Fibroblast of peridontal ligament (primary cell): ENCODE measurements around the gene LACC1.

ENCODE experiments used
- DNase-seq: peaks from one replicate; pipeline ENCODE4 v3.0.0-alpha.2; 2010; ENCODE audit errors: extremely low read depth

The LACC1 gene

GRCh38 chr13:43879755-43880181 lies at the start of gene LACC1:
Gene LACC1 (plus strand): TSS chr13:43879904. CDS start chr13:43880986, 1,082 bp downstream.
- DNase-seq: no peak

GRCh38 chr13:43830497-43830881 lies 49.2 kb upstream of the LACC1 start:
- peak; percentile 97 for DNase-seq

- peak; percentile 47 for DNase-seq
Observed at GRCh38 chr13:43831088-43831487, 48.6 kb upstream of the LACC1 start.

GRCh38 chr13:43835701-43836100 lies 44.0 kb upstream of the LACC1 start:
- DNase-seq: peak; percentile 30

- DNase-seq: peak; percentile 75
Observed at GRCh38 chr13:43838909-43839308, 40.8 kb upstream of the LACC1 start.

- DNase-seq: peak; percentile 94
Observed at GRCh38 chr13:43846496-43847158, 33.1 kb upstream of the LACC1 start.

- DNase-seq: peak; percentile 91
Observed at GRCh38 chr13:43848001-43848649, 31.6 kb upstream of the LACC1 start.

GRCh38 chr13:43850873-43851272 lies 28.8 kb upstream of the LACC1 start:
- no peak for DNase-seq

GRCh38 chr13:43852923-43853404 lies 26.7 kb upstream of the LACC1 start:
- no peak for DNase-seq

- no peak for DNase-seq
Observed at GRCh38 chr13:43861863-43862262, 17.8 kb upstream of the LACC1 start.

- DNase-seq: no peak
Observed at GRCh38 chr13:43864921-43865320, 14.8 kb upstream of the LACC1 start.

GRCh38 chr13:43865892-43866291 lies 13.8 kb upstream of the LACC1 start:
- peak; percentile 73 for DNase-seq

GRCh38 chr13:43872181-43872580 lies 7.5 kb upstream of the LACC1 start:
- peak; percentile 55 for DNase-seq

GRCh38 chr13:43874504-43875092 lies 5.1 kb upstream of the LACC1 start:
- DNase-seq: peak; percentile 70

- DNase-seq: no peak
Observed at GRCh38 chr13:43876366-43876765, 3.3 kb upstream of the LACC1 start.

GRCh38 chr13:43877326-43877725 lies 2.4 kb upstream of the LACC1 start:
- DNase-seq: no peak

GRCh38 chr13:43877766-43878165 lies 1.9 kb upstream of the LACC1 start:
- DNase-seq: no peak

GRCh38 chr13:43878892-43879754 lies 581 bp upstream of the LACC1 start, which contains the start of gene CCDC122:
Gene CCDC122 (minus strand): TSS chr13:43879740. CDS start chr13:43869376, 10,364 bp downstream.
- DNase-seq: peak; percentile 75

GRCh38 chr13:43880214-43880855 lies 631 bp downstream of the LACC1 start:
- DNase-seq: no peak

- DNase-seq: peak; percentile 70
Observed at GRCh38 chr13:43880926-43881325, 1.2 kb downstream of the LACC1 start.

GRCh38 chr13:43881580-43881979 lies 1.9 kb downstream of the LACC1 start:
- no peak for DNase-seq
